NB4 (cell line): ENCODE measurements around the gene XRCC6.

Experiments
- CTCF ChIP-seq: IDR thresholded peaks from one replicate; pipeline ENCODE4 v1.5.1; 2012; ENCODE audit warnings: low read depth, low read length
- MAX ChIP-seq: IDR thresholded peaks from 2 replicates; pipeline ENCODE4 v1.6.1; 2011; ENCODE audit warnings: low read depth, low read length
- MYC ChIP-seq: IDR thresholded peaks from 2 replicates; pipeline ENCODE4 v1.6.1; 2011; ENCODE audit warnings: low read depth, low read length
- POLR2A ChIP-seq: IDR thresholded peaks from 2 replicates; pipeline ENCODE4 v1.6.1; 2011; ENCODE audit warnings: mild to moderate bottlenecking; ENCODE audit not compliant: insufficient read length; ENCODE audit errors: extremely low read depth

- no peak for TF ChIP-seq CTCF
- no peak for TF ChIP-seq MAX
- TF ChIP-seq POLR2A: no peak
- TF ChIP-seq MYC: no peak
Measured at GRCh38 chr22:41598891-41599635, 22.0 kb upstream of the XRCC6 start.
